Neural progenitor cell (in vitro differentiated cells): ENCODE measurements around the gene PACS1. TPM values are rescaled to one million over a fixed set of nuclear protein-coding genes. Genes with fewer than 3 reads are reported as not detected.
"Not testable (repeated sequence)": the region's sequence is repeated elsewhere in the genome, so short reads cannot be mapped to it uniquely, and the experiment has no call there.

Experiments used
- DNase-seq: peaks from one replicate; pipeline ENCODE4 v3.0.0-alpha.2; 2016; ENCODE audit warnings: low spot score
- H2AFZ ChIP-seq: fragments of 200-600 bp; sonication (generic); replicated peaks from 2 replicates; pipeline ENCODE4 v1.6.1; 2016; ENCODE audit warnings: antibody characterized with exemption
- H3F3A ChIP-seq: fragments of 200-600 bp; sonication (generic); 2 replicates; pipeline ENCODE4 v1.6.1; 2016; ENCODE audit warnings: antibody characterized with exemption, low read depth
- H3K27ac ChIP-seq: fragments of 200-600 bp; sonication (generic); 2 replicates; pipeline ENCODE4 v1.5.1; 2016; ENCODE audit warnings: mild to moderate bottlenecking
- H3K27me3 ChIP-seq: fragments of 200-600 bp; sonication (generic); 2 replicates; pipeline ENCODE4 v1.6.1; 2016; ENCODE audit warnings: mild to moderate bottlenecking, moderate library complexity
- H3K36me3 ChIP-seq: fragments of 200-600 bp; sonication (generic); 2 replicates; pipeline ENCODE4 v1.5.1; 2016
- H3K4me1 ChIP-seq: fragments of 200-600 bp; sonication (generic); 2 replicates; pipeline ENCODE4 v1.6.1; 2016; ENCODE audit warnings: mixed run types
- H3K4me2 ChIP-seq: fragments of 200-600 bp; sonication (generic); 2 replicates; pipeline ENCODE4 v1.6.1; 2016
- H3K4me3 ChIP-seq: fragments of 200-600 bp; sonication (generic); 2 replicates; pipeline ENCODE4 v1.5.1; 2016
- H3K79me2 ChIP-seq: fragments of 200-600 bp; sonication (generic); 2 replicates; pipeline ENCODE4 v1.6.1; 2016; ENCODE audit warnings: low read depth
- H3K9ac ChIP-seq: fragments of 200-600 bp; sonication (generic); 2 replicates; pipeline ENCODE4 v1.6.1; 2016
- H3K9me3 ChIP-seq: fragments of 200-600 bp; sonication (generic); 2 replicates; pipeline ENCODE4 v1.5.1; 2016; ENCODE audit warnings: low read depth
- H4K20me1 ChIP-seq: fragments of 200-600 bp; sonication (generic); 2 replicates; pipeline ENCODE4 v1.6.1; 2016; ENCODE audit warnings: low read depth
- H3K27ac Mint-ChIP-seq: 3 replicates; pipeline ENCODE4 v1.8.0; 2021; ENCODE audit warnings: mixed read lengths
- H3K27me3 Mint-ChIP-seq: 2 replicates; pipeline ENCODE4 v1.8.0; 2022; ENCODE audit warnings: low read depth, mild to moderate bottlenecking, inconsistent platforms, moderate library complexity, mixed read lengths; ENCODE audit not compliant: insufficient read depth
- H3K36me3 Mint-ChIP-seq: 3 replicates; pipeline ENCODE4 v1.8.0; 2021; ENCODE audit warnings: mixed read lengths
- H3K4me1 Mint-ChIP-seq: 3 replicates; pipeline ENCODE4 v1.8.0; 2021; ENCODE audit warnings: mixed read lengths
- H3K4me3 Mint-ChIP-seq: 3 replicates; pipeline ENCODE4 v1.8.0; 2021; ENCODE audit warnings: mild to moderate bottlenecking, moderate library complexity, mixed read lengths
- H3K9me3 Mint-ChIP-seq: 3 replicates; pipeline ENCODE4 v1.8.0; 2020; ENCODE audit warnings: mixed read lengths
- EZH2 ChIP-seq: fragments of 200-600 bp; sonication (generic); IDR thresholded peaks from 2 replicates; pipeline ENCODE4 v1.6.1; 2017; ENCODE audit warnings: antibody characterized with exemption, mild to moderate bottlenecking, moderate library complexity
- EZH2phosphoT487 ChIP-seq: fragments of 200-600 bp; sonication (generic); IDR thresholded peaks from 2 replicates; pipeline ENCODE4 v1.6.1; 2017; ENCODE audit warnings: antibody characterized with exemption
- total RNA-seq: library from RNA; depleted of rRNA; stranded (reverse); fragments of >200 nt; gene quantifications from 2 replicates; pipeline ENCODE4 v1.2.3, GENCODE V29; 2015; ENCODE audit warnings: low replicate concordance
- TF ChIP-seq, protein P1 (sequence below): fragments of 200-600 bp; sonication (generic); IDR thresholded peaks from 2 replicates; pipeline ENCODE4 v1.5.1; 2017; ENCODE audit warnings: antibody characterized with exemption, mild to moderate bottlenecking

Gene PACS1
- total RNA-seq, 1 donor from 2014 or later: 13.4 TPM

DNA sequence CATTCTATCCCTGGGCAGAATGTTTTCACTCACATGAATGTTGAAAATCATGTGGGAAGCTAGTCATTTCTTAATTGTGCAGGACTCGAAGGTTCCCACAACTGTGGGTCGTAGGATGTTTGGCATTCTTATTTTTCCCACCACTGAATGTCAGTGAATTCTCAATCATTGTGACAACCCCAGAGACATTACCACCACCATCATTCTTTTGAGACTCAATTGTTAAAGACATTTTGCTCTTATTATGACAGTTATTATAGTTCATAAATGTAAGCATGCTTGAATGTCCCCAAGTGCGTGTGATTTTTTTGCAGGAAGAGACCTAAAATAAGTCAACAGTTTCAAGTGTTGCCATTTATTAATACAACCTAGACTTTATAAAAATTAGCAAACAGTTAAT lies 19.0 kb downstream of the PACS1 start:
- Histone ChIP-seq H3K27me3 (no peaks in the 10 kb centered on the region), H3K4me2 (no peak overlapping the region), H3K79me2 (no peaks in the 10 kb centered on the region), H4K20me1 (peaks cover 6% of the 10 kb centered on the region), H3K9me3 (no peaks in the 10 kb centered on the region), H3K4me3 (no peak overlapping the region), H3K4me1 (no peaks in the 10 kb centered on the region), H3K27ac (no peak overlapping the region), H3F3A (no peaks in the 10 kb centered on the region), H3K36me3 (no peaks in the 10 kb centered on the region), H2AFZ (no peak overlapping the region), H3K9ac (no peak overlapping the region)
- no peak overlapping the region for H3K27ac Mint-ChIP-seq
- peaks cover 2% of the 10 kb centered on the region for H3K9me3 Mint-ChIP-seq
- peaks cover 2% of the 10 kb centered on the region for H3K36me3 Mint-ChIP-seq
- no peaks in the 10 kb centered on the region for H3K27me3 Mint-ChIP-seq
- H3K4me1 Mint-ChIP-seq: peaks cover 15% of the 10 kb centered on the region
- TF ChIP-seq EZH2 (no peak), EZH2phosphoT487 (no peak)
- TF ChIP-seq, protein P1, sequence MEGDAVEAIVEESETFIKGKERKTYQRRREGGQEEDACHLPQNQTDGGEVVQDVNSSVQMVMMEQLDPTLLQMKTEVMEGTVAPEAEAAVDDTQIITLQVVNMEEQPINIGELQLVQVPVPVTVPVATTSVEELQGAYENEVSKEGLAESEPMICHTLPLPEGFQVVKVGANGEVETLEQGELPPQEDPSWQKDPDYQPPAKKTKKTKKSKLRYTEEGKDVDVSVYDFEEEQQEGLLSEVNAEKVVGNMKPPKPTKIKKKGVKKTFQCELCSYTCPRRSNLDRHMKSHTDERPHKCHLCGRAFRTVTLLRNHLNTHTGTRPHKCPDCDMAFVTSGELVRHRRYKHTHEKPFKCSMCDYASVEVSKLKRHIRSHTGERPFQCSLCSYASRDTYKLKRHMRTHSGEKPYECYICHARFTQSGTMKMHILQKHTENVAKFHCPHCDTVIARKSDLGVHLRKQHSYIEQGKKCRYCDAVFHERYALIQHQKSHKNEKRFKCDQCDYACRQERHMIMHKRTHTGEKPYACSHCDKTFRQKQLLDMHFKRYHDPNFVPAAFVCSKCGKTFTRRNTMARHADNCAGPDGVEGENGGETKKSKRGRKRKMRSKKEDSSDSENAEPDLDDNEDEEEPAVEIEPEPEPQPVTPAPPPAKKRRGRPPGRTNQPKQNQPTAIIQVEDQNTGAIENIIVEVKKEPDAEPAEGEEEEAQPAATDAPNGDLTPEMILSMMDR: no peak
- no peak overlapping the region for H3K4me3 Mint-ChIP-seq
- no peak for DNase-seq

- Mint-ChIP-seq H3K9me3 (peaks cover 2% of the 10 kb centered on the region), H3K4me3 (no peak overlapping the region), H3K36me3 (peaks cover 2% of the 10 kb centered on the region), H3K27ac (no peak overlapping the region), H3K27me3 (no peaks in the 10 kb centered on the region), H3K4me1 (peaks cover 7% of the 10 kb centered on the region)
- TF ChIP-seq, protein P1: no peak
- TF ChIP-seq EZH2 (no peak), EZH2phosphoT487 (no peak)
- Histone ChIP-seq H3K27ac (no peak overlapping the region), H4K20me1 (peaks cover 6% of the 10 kb centered on the region), H2AFZ (no peak overlapping the region), H3K4me2 (no peak overlapping the region), H3K79me2 (no peaks in the 10 kb centered on the region), H3K9me3 (no peaks in the 10 kb centered on the region), H3F3A (no peaks in the 10 kb centered on the region), H3K4me1 (no peaks in the 10 kb centered on the region), H3K4me3 (no peak overlapping the region), H3K9ac (no peak overlapping the region), H3K27me3 (no peaks in the 10 kb centered on the region), H3K36me3 (no peaks in the 10 kb centered on the region)
- no peak for DNase-seq
Measured at GRCh38 chr11:66090288-66090687, 20.2 kb downstream of the PACS1 start.

- not testable (repeated sequence) for H3K9me3 ChIP-seq, H3K4me1 Mint-ChIP-seq, H3K36me3 Mint-ChIP-seq, H2AFZ ChIP-seq, H3K4me3 ChIP-seq, H4K20me1 ChIP-seq, H3K4me2 ChIP-seq, DNase-seq, H3K27ac ChIP-seq, H3K79me2 ChIP-seq, H3K27me3 Mint-ChIP-seq, H3F3A ChIP-seq, H3K27me3 ChIP-seq, H3K4me3 Mint-ChIP-seq, H3K9me3 Mint-ChIP-seq, H3K4me1 ChIP-seq, H3K9ac ChIP-seq, H3K27ac Mint-ChIP-seq, H3K36me3 ChIP-seq
Measured at GRCh38 chr11:66092125-66092524, 22.1 kb downstream of the PACS1 start.

DNA sequence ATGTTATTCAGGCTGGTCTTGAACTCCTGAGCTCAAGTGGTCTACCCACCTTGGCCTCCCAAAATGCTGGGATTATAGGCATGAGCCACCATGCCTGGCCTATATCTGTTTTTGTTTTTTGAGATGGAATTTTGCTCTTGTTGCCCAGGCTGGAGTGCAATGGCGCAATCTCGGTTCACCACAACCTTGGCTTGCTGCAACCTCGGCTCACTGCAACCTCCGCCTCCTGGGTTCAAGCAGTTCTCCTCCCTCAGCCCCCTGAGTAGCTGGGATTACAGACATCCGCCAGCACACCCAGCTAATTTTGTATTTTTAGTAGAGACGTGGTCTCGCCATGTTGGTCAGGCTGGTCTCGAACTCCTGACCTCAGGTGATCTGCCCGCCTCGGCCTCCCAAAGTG lies 29.7 kb downstream of the PACS1 start:
- H3K27ac ChIP-seq, H3K9ac ChIP-seq, H3K4me3 Mint-ChIP-seq, H3K4me3 ChIP-seq, H3K4me1 ChIP-seq, H2AFZ ChIP-seq, H4K20me1 ChIP-seq, DNase-seq, H3K4me1 Mint-ChIP-seq, H3K27ac Mint-ChIP-seq, H3K27me3 Mint-ChIP-seq, H3K9me3 Mint-ChIP-seq, H3K36me3 Mint-ChIP-seq, H3K27me3 ChIP-seq, H3K9me3 ChIP-seq, H3K36me3 ChIP-seq, H3K79me2 ChIP-seq, H3K4me2 ChIP-seq, H3F3A ChIP-seq: not testable (repeated sequence)
